Suprapubic skin (tissue), 4 donors: ENCODE results near the gene GRID2. TPM values are rescaled to one million over a fixed set of nuclear protein-coding genes. Genes with fewer than 3 reads are reported as not detected.

Experiments
- DNase-seq, 2 donors: peaks; one replicate each; pipeline ENCODE4 v3.0.0-alpha.2; 2019; ENCODE audit warnings: low spot score in 2 of 2
- H3K27ac ChIP-seq: fragments of 200-600 bp; sonication (generic); one replicate; pipeline ENCODE4 v1.5.1; 2019
- H3K27me3 ChIP-seq: fragments of 200-600 bp; sonication (generic); one replicate; pipeline ENCODE4 v1.5.1; 2019
- H3K36me3 ChIP-seq: fragments of 200-600 bp; sonication (generic); one replicate; pipeline ENCODE4 v1.5.1; 2019
- H3K4me1 ChIP-seq: fragments of 200-600 bp; sonication (generic); one replicate; pipeline ENCODE4 v1.5.1; 2019
- H3K4me3 ChIP-seq: fragments of 200-600 bp; sonication (generic); one replicate; pipeline ENCODE4 v1.5.1; 2019; ENCODE audit warnings: mild to moderate bottlenecking
- H3K9me3 ChIP-seq: fragments of 200-600 bp; sonication (generic); one replicate; pipeline ENCODE4 v1.5.1; 2019
- EP300 ChIP-seq: sonication (generic); formaldehyde crosslinking; IDR thresholded peaks from one replicate; pipeline ENCODE4 v1.6.1; 2017; ENCODE audit warnings: antibody characterized with exemption
- POLR2A ChIP-seq, 2 donors: fragments of 450-650 bp; IDR thresholded peaks; one replicate each; pipeline ENCODE4 v1.6.1; 2017; ENCODE audit warnings: antibody characterized with exemption in 2 of 2, mild to moderate bottlenecking in 2 of 2, moderate library complexity in 2 of 2
- POLR2AphosphoS5 ChIP-seq, 3 donors: sonication (generic); formaldehyde crosslinking; IDR thresholded peaks; one replicate each; pipeline ENCODE4 v1.6.1; 2017; ENCODE audit warnings: antibody characterized with exemption in 3 of 3
- WGBS: methylation state at CpG from one replicate; pipeline ENCODE4 v1.1.5; 2018; 5-methylcytosine and 5-hydroxymethylcytosine counted together
- total RNA-seq, 4 donors: library from RNA; depleted of rRNA; stranded (reverse); fragments of >200 nt; gene quantifications; one replicate each; pipeline ENCODE4 v1.1.0, GENCODE V29; 2016
- TF ChIP-seq, protein P1 (sequence below), 2 donors: fragments of 200-600 bp in 1 of 2; fragments of 450-650 bp in 1 of 2; sonication (generic) in 1 of 2; IDR thresholded peaks; one replicate each; pipeline ENCODE4 v1.5.1; 2016 to 2019; ENCODE audit warnings: antibody characterized with exemption in 2 of 2, mild to moderate bottlenecking in 1 of 2, moderate library complexity in 1 of 2

GRID2 gene
- total RNA-seq, 4 donors from 2014 or later, result not detected

DNA sequence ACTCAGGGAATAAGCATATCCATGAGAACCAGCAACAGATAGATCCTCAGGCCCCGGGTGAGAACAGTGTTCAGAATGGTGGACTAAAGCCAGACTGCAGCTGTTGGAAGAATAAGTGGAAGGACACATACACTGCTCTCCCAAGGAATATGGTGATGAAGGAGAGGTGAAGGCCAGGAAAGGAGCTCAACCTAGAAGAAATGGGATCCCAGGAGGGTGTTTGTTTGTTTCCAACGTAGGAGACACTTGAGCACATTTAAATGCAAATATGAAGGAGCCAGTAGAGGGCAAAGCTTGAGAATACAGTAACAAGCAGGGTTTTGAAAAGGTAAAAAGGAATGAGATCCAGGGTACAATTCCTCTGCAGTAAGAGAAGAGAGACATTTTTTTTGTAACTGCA is 1482.4 kb downstream of the GRID2 start:
- no peaks in the 10 kb centered on the region for H3K9me3 ChIP-seq
- H3K27me3 ChIP-seq, result no peaks in the 10 kb centered on the region
- H3K4me1 ChIP-seq, result no peaks in the 10 kb centered on the region
- DNase-seq, result no peak
- WGBS, result 60% methylated on average over 2 of the region's 2 CpGs
- TF ChIP-seq EP300, result no peak
- TF ChIP-seq POLR2A (IDR thresholded peaks at IDR 0.05), result no peak
- TF ChIP-seq POLR2AphosphoS5 (IDR thresholded peaks at IDR 0.05), result no peak
- TF ChIP-seq, protein P1, sequence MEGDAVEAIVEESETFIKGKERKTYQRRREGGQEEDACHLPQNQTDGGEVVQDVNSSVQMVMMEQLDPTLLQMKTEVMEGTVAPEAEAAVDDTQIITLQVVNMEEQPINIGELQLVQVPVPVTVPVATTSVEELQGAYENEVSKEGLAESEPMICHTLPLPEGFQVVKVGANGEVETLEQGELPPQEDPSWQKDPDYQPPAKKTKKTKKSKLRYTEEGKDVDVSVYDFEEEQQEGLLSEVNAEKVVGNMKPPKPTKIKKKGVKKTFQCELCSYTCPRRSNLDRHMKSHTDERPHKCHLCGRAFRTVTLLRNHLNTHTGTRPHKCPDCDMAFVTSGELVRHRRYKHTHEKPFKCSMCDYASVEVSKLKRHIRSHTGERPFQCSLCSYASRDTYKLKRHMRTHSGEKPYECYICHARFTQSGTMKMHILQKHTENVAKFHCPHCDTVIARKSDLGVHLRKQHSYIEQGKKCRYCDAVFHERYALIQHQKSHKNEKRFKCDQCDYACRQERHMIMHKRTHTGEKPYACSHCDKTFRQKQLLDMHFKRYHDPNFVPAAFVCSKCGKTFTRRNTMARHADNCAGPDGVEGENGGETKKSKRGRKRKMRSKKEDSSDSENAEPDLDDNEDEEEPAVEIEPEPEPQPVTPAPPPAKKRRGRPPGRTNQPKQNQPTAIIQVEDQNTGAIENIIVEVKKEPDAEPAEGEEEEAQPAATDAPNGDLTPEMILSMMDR (IDR thresholded peaks at IDR 0.05), result no peak
- H3K36me3 ChIP-seq, result no peaks in the 10 kb centered on the region
- H3K4me3 ChIP-seq, result no peak overlapping the region
- H3K27ac ChIP-seq, result no peak overlapping the region

DNA sequence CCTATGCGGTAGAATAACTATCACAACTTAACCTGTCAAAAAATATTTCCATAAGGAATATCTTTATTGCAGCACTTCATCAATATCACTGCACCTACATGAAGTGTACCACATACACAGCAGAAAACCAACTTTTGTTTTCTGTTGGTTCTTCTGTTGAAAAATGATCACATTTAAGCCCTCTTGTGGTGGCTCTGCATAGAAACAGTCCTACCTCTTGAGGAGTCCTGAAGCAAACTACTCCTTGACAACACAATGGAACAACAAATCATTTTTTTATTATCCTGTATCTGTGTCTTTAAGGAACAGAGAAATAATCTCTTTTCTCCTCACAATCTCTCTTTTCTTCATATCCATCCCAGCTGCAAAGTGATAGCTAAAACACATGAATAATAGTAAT is 1484.9 kb downstream of the GRID2 start:
- WGBS, result 87% methylated on average over 1 of the region's 1 CpG
- DNase-seq, result no peak
- no peaks in the 10 kb centered on the region for H3K27me3 ChIP-seq
- no peaks in the 10 kb centered on the region for H3K4me1 ChIP-seq
- no peaks in the 10 kb centered on the region for H3K9me3 ChIP-seq
- no peak overlapping the region for H3K4me3 ChIP-seq
- H3K36me3 ChIP-seq, result no peaks in the 10 kb centered on the region
- no peak for TF ChIP-seq POLR2A (IDR thresholded peaks at IDR 0.05)
- TF ChIP-seq POLR2AphosphoS5 (IDR thresholded peaks at IDR 0.05), result no peak
- TF ChIP-seq EP300, result no peak
- TF ChIP-seq, protein P1 (IDR thresholded peaks at IDR 0.05), result no peak
- H3K27ac ChIP-seq, result no peak overlapping the region

DNA sequence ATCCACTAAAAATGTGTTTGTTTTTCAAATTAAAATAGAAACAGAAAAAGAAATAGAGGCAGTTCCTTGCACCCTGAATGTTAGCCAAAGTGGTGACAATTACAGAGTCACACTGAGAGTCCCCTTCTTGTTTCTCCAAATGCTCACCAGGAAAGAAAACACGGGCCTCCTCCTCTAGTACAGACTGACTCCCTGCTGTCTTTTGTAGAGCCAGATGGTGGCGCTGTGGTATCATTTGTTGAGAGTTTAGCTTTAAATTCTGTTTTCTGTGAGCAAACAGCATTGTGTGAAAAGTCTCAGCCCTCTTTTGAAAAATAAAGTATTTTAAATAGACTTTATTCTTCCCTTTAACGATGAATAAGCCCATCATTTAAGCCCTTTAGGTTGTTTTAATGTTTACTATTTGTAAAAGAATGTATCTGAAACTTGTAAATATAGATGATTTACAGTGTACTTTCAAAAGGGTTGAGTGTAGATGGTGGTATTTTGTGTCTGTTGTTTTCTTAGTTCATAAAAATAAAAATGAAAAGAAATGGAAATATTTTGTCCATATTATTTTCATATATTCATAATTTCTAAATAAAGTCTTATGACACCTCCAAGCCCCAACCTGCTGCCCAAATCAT is 1487.9 kb downstream of the GRID2 start:
- no peak for DNase-seq
- TF ChIP-seq EP300, result no peak
- TF ChIP-seq, protein P1 (IDR thresholded peaks at IDR 0.05), result peak; percentile 27 to 74
- WGBS, result 0% methylated on average over 3 of the region's 3 CpGs
- Histone ChIP-seq H3K36me3 (no peaks in the 10 kb centered on the region), H3K4me1 (no peaks in the 10 kb centered on the region), H3K27me3 (no peaks in the 10 kb centered on the region), H3K9me3 (no peaks in the 10 kb centered on the region), H3K4me3 (no peak overlapping the region), H3K27ac (no peak overlapping the region)

DNA sequence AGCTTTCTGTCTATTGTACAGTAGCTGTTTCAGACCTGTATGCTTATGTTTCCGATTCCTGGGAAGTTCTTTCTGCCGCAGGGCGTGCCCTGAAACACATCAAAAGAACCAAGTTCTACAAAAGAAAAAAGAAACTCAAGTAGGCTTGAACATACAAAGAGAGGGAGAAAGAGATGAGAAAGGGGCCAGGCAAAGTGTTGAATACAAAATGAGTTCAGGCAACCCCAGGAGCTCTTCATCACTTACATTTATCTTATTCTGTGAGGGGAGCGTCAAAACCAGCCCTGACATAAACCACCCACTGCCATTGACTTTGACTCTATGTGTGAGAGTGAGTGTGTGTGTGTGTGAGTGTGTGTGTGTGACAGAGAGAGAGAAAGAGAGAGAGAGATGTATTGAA is 1498.3 kb downstream of the GRID2 start:
- 76% methylated on average over 4 of the region's 4 CpGs for WGBS
- DNase-seq, result no peak
- Histone ChIP-seq H3K27me3 (no peaks in the 10 kb centered on the region), H3K4me1 (no peaks in the 10 kb centered on the region), H3K27ac (no peak overlapping the region), H3K36me3 (no peaks in the 10 kb centered on the region), H3K4me3 (no peak overlapping the region), H3K9me3 (no peaks in the 10 kb centered on the region)
- TF ChIP-seq, protein P1 (IDR thresholded peaks at IDR 0.05), result no peak
- TF ChIP-seq EP300 (no peak), POLR2A (IDR thresholded peaks at IDR 0.05) (no peak), POLR2AphosphoS5 (IDR thresholded peaks at IDR 0.05) (no peak)

DNA sequence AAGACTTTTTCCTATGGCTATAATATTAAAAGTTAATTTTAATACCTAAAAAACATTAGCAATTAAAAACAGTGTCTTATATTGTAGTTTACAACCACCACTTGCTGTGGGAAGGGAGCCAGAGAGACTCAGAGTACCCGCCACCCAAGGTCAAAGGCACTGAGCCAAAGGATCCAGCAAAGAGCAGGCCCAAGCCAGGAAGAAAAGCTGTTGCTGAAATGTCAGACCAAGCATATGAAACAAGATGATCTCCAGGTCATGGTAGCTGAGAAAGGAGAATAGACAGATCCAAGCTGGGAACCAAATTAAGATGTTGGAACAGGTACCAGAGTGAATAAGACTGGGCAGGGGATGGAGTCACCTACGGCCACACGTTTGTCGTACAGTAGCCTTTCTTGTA is 1506.0 kb downstream of the GRID2 start:
- Histone ChIP-seq H3K4me1 (no peaks in the 10 kb centered on the region), H3K27me3 (no peaks in the 10 kb centered on the region), H3K4me3 (no peak overlapping the region), H3K36me3 (no peaks in the 10 kb centered on the region), H3K27ac (no peak overlapping the region), H3K9me3 (no peaks in the 10 kb centered on the region)
- 75% methylated on average over 4 of the region's 4 CpGs for WGBS
- TF ChIP-seq, protein P1 (IDR thresholded peaks at IDR 0.05), result no peak
- TF ChIP-seq POLR2A (IDR thresholded peaks at IDR 0.05) (no peak), POLR2AphosphoS5 (IDR thresholded peaks at IDR 0.05) (no peak)
- DNase-seq, result no peak
